Left lung (tissue), 10 donors: Measurements from ENCODE around the gene FAM13C. TPM values are rescaled to one million over a fixed set of nuclear protein-coding genes. Genes with fewer than 3 reads are reported as not detected.

Source experiments
- ATAC-seq: fragments of 200-7000 bp; cut with Tn5 transposase; one replicate; pipeline ENCODE4 v1.9.1; 2020; ENCODE audit warnings: moderate library complexity
- DNase-seq, 4 donors: peaks; one replicate each; pipeline ENCODE4 v3.0.0-alpha.2; 2013 to 2020
- H3K27ac ChIP-seq, 2 donors: fragments of 200-600 bp; sonication (generic) in 1 of 2; one replicate each; pipeline versions ENCODE4 v1.5.0 to v1.8.0; 2020 to 2021
- H3K27me3 ChIP-seq, 2 donors: fragments of 200-600 bp; sonication (generic) in 1 of 2; one replicate each; pipeline versions ENCODE4 v1.5.0 to v1.8.0; 2020 to 2021
- H3K36me3 ChIP-seq, 2 donors: fragments of 200-600 bp; sonication (generic) in 1 of 2; one replicate each; pipeline versions ENCODE4 v1.5.0 to v1.8.0; 2020 to 2021
- H3K4me1 ChIP-seq, 2 donors: fragments of 200-600 bp; one replicate each; pipeline ENCODE4 v1.8.0; 2021
- H3K4me3 ChIP-seq, 2 donors: fragments of 200-600 bp; sonication (generic) in 1 of 2; one replicate each; pipeline versions ENCODE4 v1.5.0 to v1.8.0; 2020 to 2021; ENCODE audit warnings: mild to moderate bottlenecking in 1 of 2
- H3K9me3 ChIP-seq, 2 donors: fragments of 200-600 bp; sonication (generic) in 1 of 2; one replicate each; pipeline versions ENCODE4 v1.5.0 to v1.8.0; 2020 to 2021
- CTCF ChIP-seq, 2 donors: fragments of 200-600 bp; sonication (generic) in 1 of 2; IDR thresholded peaks; one replicate each; pipeline versions ENCODE4 v1.5.0 to v1.8.0; 2021; ENCODE audit warnings: antibody characterized with exemption in 2 of 2
- intact Hi-C, 2 donors: fragments of 100-400 bp; cut with DNase I; formaldehyde crosslinking; loops; one replicate each; pipeline versions ENCODE4 v1.11.2 to v1.14.2; 2022
- polyA plus RNA-seq, 6 donors: library from polyadenylated mRNA; unstranded; fragments of 120-200 nt; gene quantifications; one replicate each; pipeline ENCODE4 v1.2.1, GENCODE V29; 2013; ENCODE audit not compliant: insufficient read length in 6 of 6
- total RNA-seq, 2 donors: library from RNA; stranded (reverse); fragmentation: NEBNext Ultra II Directional; extraction: Animal tissue kit (Norgen Biotek cat#: 25700); gene quantifications; one replicate each; pipeline ENCODE4 v1.2.1, GENCODE V29; 2021
- donor health status: DM: no; HTN: yes; CAD: no.
- donor health status: DM: no; HTN: no; CAD: no.

The FAM13C gene
- total and polyA plus RNA-seq, 8 donors = 10.3 to 36.1 (median 25.0) TPM

- no peak overlapping the region for H3K4me3 ChIP-seq
- H3K27me3 ChIP-seq = no peaks in the 10 kb centered on the region
- DNase-seq (no peak), ATAC-seq (no peak)
- TF ChIP-seq CTCF (IDR thresholded peaks at IDR 0.05) = no peak
- intact Hi-C loops = no loop called here
- H3K27ac ChIP-seq = no peak overlapping the region
- H3K4me1 ChIP-seq = no peaks in the 10 kb centered on the region
- no peaks in the 10 kb centered on the region for H3K36me3 ChIP-seq
- H3K9me3 ChIP-seq = no peaks in the 10 kb centered on the region
Measured at GRCh38 chr10:59324597-59324996, 37.8 kb downstream of the FAM13C start.

GRCh38 chr10:59323831-59324401 is 38.4 kb downstream of the FAM13C start:
- H3K4me3 ChIP-seq = no peak overlapping the region
- no peaks in the 10 kb centered on the region for H3K27me3 ChIP-seq
- ATAC-seq = no peak
- TF ChIP-seq CTCF (IDR thresholded peaks at IDR 0.05) = no peak
- H3K4me1 ChIP-seq = no peaks in the 10 kb centered on the region
- H3K36me3 ChIP-seq = no peaks in the 10 kb centered on the region
- H3K9me3 ChIP-seq = no peaks in the 10 kb centered on the region
- no peak for DNase-seq
- no peak overlapping the region for H3K27ac ChIP-seq
- intact Hi-C loops = no loop called here

- ATAC-seq (no peak), DNase-seq (no peak)
- no peaks in the 10 kb centered on the region for H3K4me1 ChIP-seq
- no peaks in the 10 kb centered on the region for H3K9me3 ChIP-seq
- H3K27ac ChIP-seq = no peak overlapping the region
- intact Hi-C loops = no loop called here
- no peaks in the 10 kb centered on the region for H3K36me3 ChIP-seq
- no peaks in the 10 kb centered on the region for H3K27me3 ChIP-seq
- H3K4me3 ChIP-seq = no peak overlapping the region
- no peak for TF ChIP-seq CTCF (IDR thresholded peaks at IDR 0.05)
Measured at GRCh38 chr10:59323036-59323459, 39.3 kb downstream of the FAM13C start.

GRCh38 chr10:59322131-59322530 is 40.2 kb downstream of the FAM13C start:
- Histone ChIP-seq H3K9me3 (no peaks in the 10 kb centered on the region), H3K27ac (no peak overlapping the region), H3K4me1 (no peaks in the 10 kb centered on the region), H3K4me3 (no peak overlapping the region), H3K36me3 (no peaks in the 10 kb centered on the region), H3K27me3 (no peaks in the 10 kb centered on the region)
- intact Hi-C loops = no loop called here
- ATAC-seq = no peak
- no peak for TF ChIP-seq CTCF (IDR thresholded peaks at IDR 0.05)
- DNase-seq = no peak

- H3K36me3 ChIP-seq = no peaks in the 10 kb centered on the region
- no peaks in the 10 kb centered on the region for H3K9me3 ChIP-seq
- H3K27me3 ChIP-seq = no peaks in the 10 kb centered on the region
- H3K4me1 ChIP-seq = peaks cover 0 to 2% of the 10 kb centered on the region in 2 donors
- TF ChIP-seq CTCF (IDR thresholded peaks at IDR 0.05) = no peak
- no peak for DNase-seq
- ATAC-seq = no peak
- H3K4me3 ChIP-seq = no peak overlapping the region
- intact Hi-C loops = no loop called here
- H3K27ac ChIP-seq = no peak overlapping the region
Measured at GRCh38 chr10:59320355-59320754, 42.0 kb downstream of the FAM13C start.
